CD4-positive, CD25-positive, alpha-beta regulatory T cell (primary cell): Measurements from ENCODE around the gene LMO7. TPM values are rescaled to one million over a fixed set of nuclear protein-coding genes. Genes with fewer than 3 reads are reported as not detected.

ENCODE experiments used
- ATAC-seq, 2 donors: fragments of 150-1000 bp; cut with Tn5 transposase; one replicate each; pipeline ENCODE4 v1.10.0; 2021; ENCODE audit warnings: low read depth in 2 of 2, moderate number of reproducible peaks in 2 of 2, moderate library complexity in 1 of 2
- DNase-seq, 3 donors: peaks; one replicate each; pipeline versions ENCODE4 v3.0.0 to v3.0.0-alpha.2; 2012 to 2022; ENCODE audit warnings: mixed read lengths in 1 of 3
- H3K27ac ChIP-seq: one replicate; pipeline ENCODE4 v1.7.0; 2013; ENCODE audit warnings: mild to moderate bottlenecking, low read length; ENCODE audit not compliant: insufficient read depth, poor library complexity, severe bottlenecking
- H3K27me3 ChIP-seq: one replicate; pipeline ENCODE4 v1.7.0; 2013; ENCODE audit warnings: low read length; ENCODE audit not compliant: control insufficient read depth, insufficient read depth
- H3K36me3 ChIP-seq: one replicate; pipeline ENCODE4 v1.7.0; 2013; ENCODE audit warnings: mild to moderate bottlenecking, low read length, moderate library complexity; ENCODE audit not compliant: control insufficient read depth, insufficient read depth
- H3K4me1 ChIP-seq: 2 replicates; pipeline ENCODE4 v1.7.0; 2013; ENCODE audit warnings: mild to moderate bottlenecking, low read length; ENCODE audit not compliant: insufficient read depth, control insufficient read depth, poor library complexity, severe bottlenecking
- H3K4me3 ChIP-seq: one replicate; pipeline ENCODE4 v1.7.0; 2013; ENCODE audit warnings: low read depth, mild to moderate bottlenecking, low read length, moderate library complexity
- H3K9me3 ChIP-seq, 2 experiments: 1 replicate in 1 of 2; 2 replicates in 1 of 2; pipeline ENCODE4 v1.7.0; 2013; ENCODE audit warnings: low read length in 2 of 2, mild to moderate bottlenecking in 1 of 2, moderate library complexity in 1 of 2; ENCODE audit not compliant: control insufficient read depth in 2 of 2
- H3K27ac Mint-ChIP-seq, 3 donors: one replicate each; pipeline ENCODE4 v1.8.0; 2020 to 2022; ENCODE audit warnings: mild to moderate bottlenecking in 3 of 3, mixed read lengths in 3 of 3, moderate library complexity in 2 of 3
- H3K27me3 Mint-ChIP-seq: one replicate; pipeline ENCODE4 v1.8.0; 2022; ENCODE audit warnings: mild to moderate bottlenecking, mixed read lengths
- H3K36me3 Mint-ChIP-seq: one replicate; pipeline ENCODE4 v1.8.0; 2020; ENCODE audit warnings: mixed read lengths
- H3K4me1 Mint-ChIP-seq, 4 donors: one replicate each; pipeline ENCODE4 v1.8.0; 2020 to 2022; ENCODE audit warnings: mixed read lengths in 4 of 4, mild to moderate bottlenecking in 1 of 4
- H3K4me3 Mint-ChIP-seq, 4 donors: one replicate each; pipeline ENCODE4 v1.8.0; 2020 to 2022; ENCODE audit warnings: mild to moderate bottlenecking in 4 of 4, mixed read lengths in 4 of 4, moderate library complexity in 3 of 4
- H3K9me3 Mint-ChIP-seq, 7 donors: one replicate each; pipeline ENCODE4 v1.8.0; 2020 to 2022; ENCODE audit warnings: mixed read lengths in 7 of 7, mild to moderate bottlenecking in 3 of 7, moderate library complexity in 2 of 7
- polyA plus RNA-seq, 4 donors: library from polyadenylated mRNA; unstranded; fragments of 300-500 nt; fragmentation: Illumina TruSeq; gene quantifications; one replicate each; pipeline ENCODE4 v1.2.3, GENCODE V29; 2021
- total RNA-seq: library from RNA; stranded (reverse); gene quantifications from one replicate; pipeline ENCODE4 v1.2.3, GENCODE V29; 2022

Gene LMO7
- total and polyA plus RNA-seq, 5 donors from 2014 or later, result 4.2 to 22.5 (median 10.6) TPM

DNA sequence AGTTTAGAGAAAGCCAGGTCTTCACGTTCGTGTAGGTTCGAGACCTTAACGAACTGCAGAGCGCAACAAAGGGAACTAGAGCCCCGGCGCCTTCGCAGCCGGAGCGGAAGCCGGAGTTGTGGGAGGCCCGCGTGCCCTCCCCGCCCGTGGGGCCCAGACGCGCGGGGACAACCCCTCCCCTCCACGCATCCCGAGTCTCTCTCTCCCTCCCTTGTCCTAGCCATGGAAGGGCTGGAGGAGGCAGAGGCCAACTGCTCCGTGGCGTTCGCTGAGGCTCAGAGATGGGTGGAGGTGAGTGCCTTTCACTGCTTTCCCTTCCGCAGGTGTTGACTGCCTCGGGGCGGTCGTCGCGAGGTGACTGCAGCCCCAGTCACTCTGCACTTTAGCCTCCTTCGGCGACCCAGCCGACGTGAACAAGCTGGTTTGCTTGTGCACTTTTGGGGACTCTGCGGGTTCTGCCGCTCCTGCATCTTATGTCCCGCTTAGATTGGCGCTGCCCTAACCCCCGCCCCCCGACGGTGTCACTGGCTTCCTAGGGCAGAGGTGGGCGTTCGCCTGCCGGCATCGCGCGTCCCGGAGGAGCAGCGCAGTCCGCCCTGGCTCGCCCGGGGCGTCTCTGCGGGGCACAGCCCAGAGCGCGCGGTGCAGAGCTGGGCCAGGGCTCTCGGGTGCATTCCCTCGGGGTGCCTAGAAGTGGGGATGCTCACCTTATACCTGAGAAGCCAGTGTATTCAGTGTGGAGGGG, 478 bp downstream of the LMO7 start:
- peak; percentile 30 to 74 (median 62) for DNase-seq
- H3K27ac Mint-ChIP-seq, result peak overlapping the region in 1 of 3 donors; percentile 78

DNA sequence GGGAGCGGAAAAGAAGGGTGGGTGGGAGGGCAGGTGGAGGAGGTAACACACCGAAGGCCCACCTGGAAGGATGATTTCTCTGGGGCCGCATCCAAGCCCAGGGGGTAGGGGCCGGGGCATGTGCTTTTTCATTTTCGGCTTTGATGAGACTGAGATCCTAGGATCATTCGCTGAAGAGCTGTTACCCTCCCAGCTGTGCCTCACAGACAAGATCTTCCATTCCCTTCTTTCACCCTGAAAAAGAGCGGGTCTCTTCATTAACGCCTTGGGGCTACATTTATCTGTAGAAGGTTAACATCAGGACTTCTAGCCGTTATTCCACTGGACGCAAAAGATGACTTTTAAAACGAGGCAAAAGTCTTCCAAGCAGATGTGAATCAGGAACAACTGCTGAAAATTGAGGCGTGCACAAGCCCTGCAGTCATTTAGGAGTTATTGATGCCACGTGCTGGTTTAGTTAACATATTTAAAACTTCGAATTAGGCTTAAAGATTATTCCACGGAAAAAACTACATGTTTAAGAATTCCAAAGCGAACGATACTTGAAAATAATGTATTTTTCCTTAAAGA, 1.1 kb downstream of the LMO7 start:
- no peaks in the 10 kb centered on the region for H3K36me3 Mint-ChIP-seq
- Histone ChIP-seq H3K4me3 (peak overlapping the region; percentile 55), H3K36me3 (no peaks in the 10 kb centered on the region), H3K27ac (no peak overlapping the region), H3K4me1 (peaks cover 17% of the 10 kb centered on the region), H3K9me3 (no peaks in the 10 kb centered on the region), H3K27me3 (peaks cover 9% of the 10 kb centered on the region)
- DNase-seq (no peak), ATAC-seq (no peak)
- H3K27me3 Mint-ChIP-seq, result peaks cover 6% of the 10 kb centered on the region
- H3K27ac Mint-ChIP-seq, result peak overlapping the region in 1 of 3 donors; percentile 71
- H3K4me3 Mint-ChIP-seq, result peak overlapping the region; percentile 83 to 87 (median 83)
- H3K9me3 Mint-ChIP-seq, result peaks cover 0 to 1% (median 0%) of the 10 kb centered on the region in 7 donors
- peaks cover 10 to 20% (median 17%) of the 10 kb centered on the region in 4 donors for H3K4me1 Mint-ChIP-seq

More for the DNA sequence above, 478 bp downstream of the LMO7 start:
- peaks cover 6% of the 10 kb centered on the region for H3K27me3 Mint-ChIP-seq
- H3K9me3 Mint-ChIP-seq, result peaks cover 0 to 1% (median 0%) of the 10 kb centered on the region in 7 donors
- H3K36me3 Mint-ChIP-seq, result no peaks in the 10 kb centered on the region
- peaks cover 10 to 20% (median 17%) of the 10 kb centered on the region in 4 donors for H3K4me1 Mint-ChIP-seq
- H3K36me3 ChIP-seq, result no peaks in the 10 kb centered on the region
- H3K9me3 ChIP-seq, result no peaks in the 10 kb centered on the region
- H3K4me3 ChIP-seq, result peak overlapping the region; percentile 77
- H3K27ac ChIP-seq, result no peak overlapping the region
- peaks cover 9% of the 10 kb centered on the region for H3K27me3 ChIP-seq
- H3K4me3 Mint-ChIP-seq, result peak overlapping the region; percentile 83 to 88 (median 84)
- peaks cover 17% of the 10 kb centered on the region for H3K4me1 ChIP-seq
- ATAC-seq, result peak; percentile 70 to 74

GRCh38 chr13:75639454-75639853, 3.3 kb downstream of the LMO7 start:
- H3K4me1 ChIP-seq, result peaks cover 17% of the 10 kb centered on the region
- no peaks in the 10 kb centered on the region for H3K9me3 ChIP-seq
- Mint-ChIP-seq H3K4me3 (peak overlapping the region in 1 of 4 donors; percentile 58), H3K27me3 (peaks cover 6% of the 10 kb centered on the region), H3K4me1 (peaks cover 4 to 18% (median 14%) of the 10 kb centered on the region in 4 donors), H3K27ac (no peak overlapping the region), H3K9me3 (peaks cover 0 to 1% (median 0%) of the 10 kb centered on the region in 7 donors), H3K36me3 (no peaks in the 10 kb centered on the region)
- H3K36me3 ChIP-seq, result no peaks in the 10 kb centered on the region
- no peak overlapping the region for H3K27ac ChIP-seq
- H3K27me3 ChIP-seq, result peaks cover 9% of the 10 kb centered on the region
- no peak overlapping the region for H3K4me3 ChIP-seq
- DNase-seq, result no peak
- ATAC-seq, result no peak

GRCh38 chr13:75641026-75641425, 4.9 kb downstream of the LMO7 start:
- no peaks in the 10 kb centered on the region for H3K36me3 Mint-ChIP-seq
- peaks cover 9% of the 10 kb centered on the region for H3K27me3 ChIP-seq
- H3K27me3 Mint-ChIP-seq, result peaks cover 6% of the 10 kb centered on the region
- H3K4me3 ChIP-seq, result no peak overlapping the region
- no peaks in the 10 kb centered on the region for H3K9me3 ChIP-seq
- H3K36me3 ChIP-seq, result no peaks in the 10 kb centered on the region
- peaks cover 0 to 1% (median 0%) of the 10 kb centered on the region in 7 donors for H3K9me3 Mint-ChIP-seq
- H3K4me1 Mint-ChIP-seq, result peaks cover 4 to 17% (median 14%) of the 10 kb centered on the region in 4 donors
- no peak overlapping the region for H3K4me3 Mint-ChIP-seq
- ATAC-seq (no peak), DNase-seq (no peak)
- H3K27ac Mint-ChIP-seq, result no peak overlapping the region
- peaks cover 12% of the 10 kb centered on the region for H3K4me1 ChIP-seq
- no peak overlapping the region for H3K27ac ChIP-seq

DNA sequence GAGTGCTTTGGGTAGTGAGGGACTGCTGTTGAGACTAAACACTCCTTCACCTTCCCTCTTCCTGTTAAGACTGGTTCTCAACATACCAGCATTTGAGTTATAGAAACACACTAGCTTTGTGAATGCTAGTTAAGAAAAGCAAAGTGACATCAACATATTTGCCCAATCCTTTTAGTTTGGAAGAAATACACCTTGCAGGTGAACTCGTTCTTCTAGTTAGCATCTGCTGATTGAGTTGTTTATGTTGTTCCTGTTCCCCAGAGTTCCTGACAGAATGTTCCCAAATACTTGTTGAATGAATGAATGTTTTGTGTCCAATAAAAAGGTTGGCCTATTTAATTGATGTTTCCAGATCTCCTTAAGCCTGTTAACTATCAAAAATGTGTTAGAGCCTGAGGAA, 7.1 kb downstream of the LMO7 start:
- no peaks in the 10 kb centered on the region for H3K27me3 Mint-ChIP-seq
- Histone ChIP-seq H3K4me3 (no peak overlapping the region), H3K4me1 (no peaks in the 10 kb centered on the region), H3K36me3 (no peaks in the 10 kb centered on the region), H3K27ac (no peak overlapping the region), H3K9me3 (no peaks in the 10 kb centered on the region), H3K27me3 (peaks cover 5% of the 10 kb centered on the region)
- H3K4me1 Mint-ChIP-seq, result peaks cover 1 to 7% (median 5%) of the 10 kb centered on the region in 4 donors
- no peak overlapping the region for H3K4me3 Mint-ChIP-seq
- ATAC-seq (no peak), DNase-seq (no peak)
- peaks cover 0 to 4% (median 0%) of the 10 kb centered on the region in 7 donors for H3K9me3 Mint-ChIP-seq
- no peak overlapping the region for H3K27ac Mint-ChIP-seq
- peaks cover 4% of the 10 kb centered on the region for H3K36me3 Mint-ChIP-seq

- Mint-ChIP-seq H3K27me3 (no peaks in the 10 kb centered on the region), H3K27ac (no peak overlapping the region), H3K36me3 (peaks cover 4% of the 10 kb centered on the region), H3K4me1 (peaks cover 0 to 5% (median 4%) of the 10 kb centered on the region in 4 donors), H3K4me3 (no peak overlapping the region), H3K9me3 (peaks cover 0 to 4% (median 0%) of the 10 kb centered on the region in 7 donors)
- Histone ChIP-seq H3K4me1 (no peaks in the 10 kb centered on the region), H3K9me3 (no peaks in the 10 kb centered on the region), H3K4me3 (no peak overlapping the region), H3K27me3 (peaks cover under 1% of the 10 kb centered on the region), H3K36me3 (no peaks in the 10 kb centered on the region), H3K27ac (no peak overlapping the region)
- no peak for ATAC-seq
- no peak for DNase-seq
Measured at GRCh38 chr13:75643693-75644092, 7.6 kb downstream of the LMO7 start.

DNA sequence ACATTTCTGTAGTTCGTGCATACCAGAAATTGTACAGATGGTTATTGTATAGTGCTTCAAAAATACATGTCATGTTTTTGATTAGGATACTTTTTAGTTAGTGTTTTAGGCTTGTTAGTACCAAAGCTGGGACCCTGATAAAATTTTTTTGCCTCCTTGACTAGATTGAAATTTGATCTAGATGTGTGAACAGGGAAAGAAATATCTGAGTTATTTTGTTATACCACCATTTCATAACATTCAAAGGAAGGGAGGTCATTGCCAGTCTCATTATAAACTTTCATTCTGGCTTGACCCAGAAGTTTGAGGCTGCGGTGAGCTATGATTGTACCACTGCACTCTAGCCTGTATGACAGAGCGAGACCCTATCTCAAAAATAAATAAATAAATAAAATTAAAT, 9.0 kb downstream of the LMO7 start:
- ATAC-seq (no peak), DNase-seq (no peak)
- H3K27ac Mint-ChIP-seq, result no peak overlapping the region
- Histone ChIP-seq H3K4me3 (no peak overlapping the region), H3K27me3 (no peaks in the 10 kb centered on the region), H3K9me3 (no peaks in the 10 kb centered on the region), H3K4me1 (no peaks in the 10 kb centered on the region), H3K36me3 (no peaks in the 10 kb centered on the region), H3K27ac (no peak overlapping the region)
- no peak overlapping the region for H3K4me3 Mint-ChIP-seq
- no peaks in the 10 kb centered on the region for H3K27me3 Mint-ChIP-seq
- peaks cover 4% of the 10 kb centered on the region for H3K36me3 Mint-ChIP-seq
- peaks cover 0 to 4% (median 0%) of the 10 kb centered on the region in 7 donors for H3K9me3 Mint-ChIP-seq
- peaks cover 0 to 4% (median 2%) of the 10 kb centered on the region in 4 donors for H3K4me1 Mint-ChIP-seq
